NCI-H2107 (cell line): ENCODE results near the gene YDJC.
"Not testable (repeated sequence)": the region's sequence is repeated elsewhere in the genome, so short reads cannot be mapped to it uniquely, and the experiment has no call there.

Source experiments
- DNase-seq: peaks from one replicate; lab custom pipeline; 2025; lab: John Stamatoyannopoulos, UW

Gene YDJC

GRCh38 chr22:21629255-21630149, at the start of gene YDJC:
Gene YDJC (minus strand): TSS chr22:21630022. CDS start chr22:21630014, 8 bp downstream.
- peak; percentile 79 for DNase-seq

- no peak for DNase-seq
Measured at GRCh38 chr22:21679383-21679782, 49.6 kb upstream of the YDJC start.

- DNase-seq = not testable (repeated sequence)
Measured at GRCh38 chr22:21678842-21679241, 49.0 kb upstream of the YDJC start.

GRCh38 chr22:21677606-21678443, 48.0 kb upstream of the YDJC start:
- DNase-seq = no peak

GRCh38 chr22:21674638-21675245, 44.9 kb upstream of the YDJC start:
- DNase-seq = no peak

- DNase-seq = no peak
Measured at GRCh38 chr22:21673534-21674321, 43.9 kb upstream of the YDJC start.

GRCh38 chr22:21672107-21672629, 42.3 kb upstream of the YDJC start:
- DNase-seq = no peak

- no peak for DNase-seq
Measured at GRCh38 chr22:21669026-21669425, 39.2 kb upstream of the YDJC start.

- DNase-seq = no peak
Measured at GRCh38 chr22:21666786-21667185, 37.0 kb upstream of the YDJC start.

GRCh38 chr22:21665047-21665851, 35.4 kb upstream of the YDJC start:
- no peak for DNase-seq

- no peak for DNase-seq
Measured at GRCh38 chr22:21663738-21664137, 33.9 kb upstream of the YDJC start.

GRCh38 chr22:21661991-21662390, 32.2 kb upstream of the YDJC start:
- no peak for DNase-seq

GRCh38 chr22:21660904-21661303, 31.1 kb upstream of the YDJC start:
- DNase-seq = no peak

GRCh38 chr22:21659864-21660525, 30.2 kb upstream of the YDJC start:
- no peak for DNase-seq

GRCh38 chr22:21657360-21658032, 27.7 kb upstream of the YDJC start:
- DNase-seq = peak; percentile 62

- no peak for DNase-seq
Measured at GRCh38 chr22:21657020-21657359, 27.2 kb upstream of the YDJC start.

- DNase-seq = no peak
Measured at GRCh38 chr22:21652547-21653545, 23.0 kb upstream of the YDJC start.

GRCh38 chr22:21652010-21652546, 22.3 kb upstream of the YDJC start:
- peak; percentile 74 for DNase-seq
